Panc1 (cell line): ENCODE measurements around the gene NLRC5. TPM values are rescaled to one million over a fixed set of nuclear protein-coding genes. Genes with fewer than 3 reads are reported as not detected.

ENCODE experiments used
- ATAC-seq: fragments of 200-7000 bp; cut with Tn5 transposase; 2 replicates; pipeline ENCODE4 v1.9.1; 2020; ENCODE audit warnings: mild to moderate bottlenecking, moderate library complexity
- BruUV-seq: library from RNA; stranded (reverse); fragments of 400-500 nt; replicated peaks from 2 replicates; lab custom pipeline; 2021; lab: Mats Ljungman, UMichigan
- CTCF ChIA-PET: fragments of 300-600 bp; sonication (Branson Sonifier 250); formaldehyde crosslinking; loops from one replicate; lab custom pipeline; 2022; ENCODE audit warnings: antibody characterized with exemption; lab: Charles Lee
- POLR2A ChIA-PET: fragments of 300-600 bp; sonication (Branson Sonifier 250); formaldehyde crosslinking; loops from one replicate; lab custom pipeline; 2022; ENCODE audit warnings: antibody characterized with exemption; lab: Charles Lee
- DNase-seq: peaks from one replicate; pipeline ENCODE4 v3.0.0-alpha.2; 2010; ENCODE audit warnings: low read depth, low spot score
- H3K27ac ChIP-seq: 2 replicates; pipeline ENCODE4 v1.5.1; 2011; ENCODE audit warnings: mild to moderate bottlenecking, low read length, inconsistent platforms
- H3K27me3 ChIP-seq: fragments of 200-500 bp; sonication (Bioruptor generic); 2 replicates; pipeline ENCODE4 v1.6.0; 2014; ENCODE audit warnings: low read length, inconsistent platforms; ENCODE audit not compliant: control insufficient read depth, insufficient read depth
- H3K36me3 ChIP-seq: fragments of 200-500 bp; sonication (Bioruptor generic); 2 replicates; pipeline ENCODE4 v1.5.1; 2014; ENCODE audit warnings: inconsistent platforms, mild to moderate bottlenecking, low read length, moderate library complexity; ENCODE audit not compliant: control insufficient read depth, insufficient read depth
- H3K4me1 ChIP-seq: 2 replicates; pipeline ENCODE4 v1.5.1; 2011; ENCODE audit warnings: inconsistent platforms, mild to moderate bottlenecking, low read length, moderate library complexity; ENCODE audit not compliant: control insufficient read depth, insufficient read depth
- H3K4me3 ChIP-seq, 2 experiments: 2 replicates each; pipeline ENCODE4 v1.5.1; 2011 to 2012; ENCODE audit warnings: low read depth in 2 of 2, low read length in 2 of 2, mild to moderate bottlenecking in 2 of 2, inconsistent platforms in 1 of 2, moderate library complexity in 1 of 2
- H3K9me3 ChIP-seq: fragments of 200-500 bp; sonication (Bioruptor generic); 2 replicates; pipeline ENCODE4 v1.5.1; 2014; ENCODE audit warnings: low read depth, mild to moderate bottlenecking, inconsistent platforms, low read length, moderate library complexity; ENCODE audit not compliant: control insufficient read depth, insufficient read depth
- POLR2AphosphoS5 ChIP-seq: IDR thresholded peaks from 2 replicates; pipeline ENCODE4 v1.6.1; 2012; ENCODE audit warnings: mild to moderate bottlenecking, low read depth, low read length, moderate library complexity
- REST ChIP-seq, 2 experiments: IDR thresholded peaks; 2 replicates each; pipeline ENCODE4 v1.6.1; 2011 to 2012; ENCODE audit warnings: low read depth in 2 of 2, control low read depth in 1 of 2, low read length in 1 of 2, mild to moderate bottlenecking in 1 of 2, moderate library complexity in 1 of 2; ENCODE audit not compliant: insufficient read depth in 1 of 2
- SIN3A ChIP-seq: IDR thresholded peaks from 2 replicates; pipeline ENCODE4 v1.6.1; 2012; ENCODE audit warnings: low read depth, mild to moderate bottlenecking, low read length, moderate library complexity, borderline replicate concordance; ENCODE audit not compliant: insufficient read depth
- TCF7L2 ChIP-seq: IDR thresholded peaks from 2 replicates; pipeline ENCODE4 v1.6.1; 2011; ENCODE audit warnings: mild to moderate bottlenecking, low read depth, low read length, inconsistent platforms
- in situ Hi-C: cut with HindIII; loops from 2 replicates; pipeline ENCODE4 v1.10.0; 2016; ENCODE audit warnings: low sequenced_read_pairs, low pct_unique_long_range_greater_than_20kb
- intact Hi-C: fragments of 100-400 bp; cut with micrococcal nuclease; formaldehyde crosslinking; loops from one replicate; pipeline ENCODE4 v1.10.0; 2022; ENCODE audit not compliant: unreplicated experiment
- total RNA-seq: library from RNA; stranded (reverse); gene quantifications from one replicate; pipeline ENCODE4 v1.2.1, GENCODE V29; 2021; ENCODE audit not compliant: unreplicated experiment
- TF ChIP-seq, protein P1 (sequence below): fragments of 450-650 bp; IDR thresholded peaks from 2 replicates; pipeline ENCODE4 v1.5.1; 2017; ENCODE audit warnings: mild to moderate bottlenecking

Gene NLRC5
- total RNA-seq, 1 experiment from 2014 or later, result 8.8 TPM

- H3K4me3 ChIP-seq, result no peak overlapping the region
- in situ Hi-C loops (no loop called here), intact Hi-C loops (no loop called here)
- no peaks in the 10 kb centered on the region for H3K4me1 ChIP-seq
- ChIA-PET POLR2A (no interaction called here), CTCF (no interaction called here)
- H3K36me3 ChIP-seq, result no peaks in the 10 kb centered on the region
- H3K27ac ChIP-seq, result no peak overlapping the region
- ATAC-seq (no peak), DNase-seq (no peak)
- no TSS peak for BruUV-seq
- TF ChIP-seq TCF7L2 (no peak), POLR2AphosphoS5 (no peak), SIN3A (no peak), REST (IDR thresholded peaks at IDR 0.05; ENCODE audit: insufficient read depth in 1 of 2, low read depth in 2 of 2, low read length in 1 of 2) (no peak)
- TF ChIP-seq, protein P1, sequence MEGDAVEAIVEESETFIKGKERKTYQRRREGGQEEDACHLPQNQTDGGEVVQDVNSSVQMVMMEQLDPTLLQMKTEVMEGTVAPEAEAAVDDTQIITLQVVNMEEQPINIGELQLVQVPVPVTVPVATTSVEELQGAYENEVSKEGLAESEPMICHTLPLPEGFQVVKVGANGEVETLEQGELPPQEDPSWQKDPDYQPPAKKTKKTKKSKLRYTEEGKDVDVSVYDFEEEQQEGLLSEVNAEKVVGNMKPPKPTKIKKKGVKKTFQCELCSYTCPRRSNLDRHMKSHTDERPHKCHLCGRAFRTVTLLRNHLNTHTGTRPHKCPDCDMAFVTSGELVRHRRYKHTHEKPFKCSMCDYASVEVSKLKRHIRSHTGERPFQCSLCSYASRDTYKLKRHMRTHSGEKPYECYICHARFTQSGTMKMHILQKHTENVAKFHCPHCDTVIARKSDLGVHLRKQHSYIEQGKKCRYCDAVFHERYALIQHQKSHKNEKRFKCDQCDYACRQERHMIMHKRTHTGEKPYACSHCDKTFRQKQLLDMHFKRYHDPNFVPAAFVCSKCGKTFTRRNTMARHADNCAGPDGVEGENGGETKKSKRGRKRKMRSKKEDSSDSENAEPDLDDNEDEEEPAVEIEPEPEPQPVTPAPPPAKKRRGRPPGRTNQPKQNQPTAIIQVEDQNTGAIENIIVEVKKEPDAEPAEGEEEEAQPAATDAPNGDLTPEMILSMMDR, result no peak
- no peaks in the 10 kb centered on the region for H3K27me3 ChIP-seq
- H3K9me3 ChIP-seq, result no peaks in the 10 kb centered on the region
Observed at GRCh38 chr16:56956076-56956475, 33.3 kb upstream of the NLRC5 start.

GRCh38 chr16:56956756-56957155, 32.6 kb upstream of the NLRC5 start:
- BruUV-seq, result no TSS peak
- Histone ChIP-seq H3K27me3 (no peaks in the 10 kb centered on the region), H3K27ac (no peak overlapping the region), H3K36me3 (no peaks in the 10 kb centered on the region), H3K4me3 (no peak overlapping the region), H3K9me3 (no peaks in the 10 kb centered on the region), H3K4me1 (no peaks in the 10 kb centered on the region)
- TF ChIP-seq TCF7L2 (no peak), POLR2AphosphoS5 (no peak), SIN3A (no peak), REST (IDR thresholded peaks at IDR 0.05; ENCODE audit: insufficient read depth in 1 of 2, low read depth in 2 of 2, low read length in 1 of 2) (no peak)
- TF ChIP-seq, protein P1, result no peak
- CTCF ChIA-PET, result no interaction called here
- POLR2A ChIA-PET, result no interaction called here
- DNase-seq (no peak), ATAC-seq (no peak)
- in situ Hi-C loops, result no loop called here
- intact Hi-C loops, result no loop called here
